ENCODE data around the gene COBL.

GRCh38 chr7:51102828-51103227 lies 213.8 kb downstream of the COBL start:
- TF ChIP-seq POLR2A (IDR thresholded peaks at IDR 0.05) (no peak), CTCF (IDR thresholded peaks at IDR 0.05) (no peak)
